ENCODE results near the gene TMEM184B. TPM values are rescaled to one million over a fixed set of nuclear protein-coding genes. Genes with fewer than 3 reads are reported as not detected.

The TMEM184B gene
- polyA plus RNA-seq, 4 donors: 37.9 to 48.7 (median 39.8) TPM

GRCh38 chr22:38309614-38310517 is 37.1 kb upstream of the TMEM184B start:
- no peak for DNase-seq (ENCODE audit: low read depth in 4 of 4, low spot score in 2 of 4)

- DNase-seq (ENCODE audit: low read depth in 4 of 4, low spot score in 2 of 4): no peak
Observed at GRCh38 chr22:38308791-38309498, 36.1 kb upstream of the TMEM184B start.

- no peak for DNase-seq (ENCODE audit: low read depth in 4 of 4, low spot score in 2 of 4)
Observed at GRCh38 chr22:38305471-38306448, 33.0 kb upstream of the TMEM184B start.

- no peak for DNase-seq (ENCODE audit: low read depth in 4 of 4, low spot score in 2 of 4)
Observed at GRCh38 chr22:38304526-38304925, 31.7 kb upstream of the TMEM184B start.

GRCh38 chr22:38303974-38304373 is 31.2 kb upstream of the TMEM184B start:
- no peak for DNase-seq (ENCODE audit: low read depth in 4 of 4, low spot score in 2 of 4)

GRCh38 chr22:38302906-38303305 is 30.1 kb upstream of the TMEM184B start:
- no peak for DNase-seq (ENCODE audit: low read depth in 4 of 4, low spot score in 2 of 4)

GRCh38 chr22:38300946-38301345 is 28.1 kb upstream of the TMEM184B start:
- DNase-seq (ENCODE audit: low read depth in 4 of 4, low spot score in 2 of 4): no peak

- DNase-seq (ENCODE audit: low read depth in 4 of 4, low spot score in 2 of 4): no peak
Observed at GRCh38 chr22:38300197-38300945, 27.6 kb upstream of the TMEM184B start.

GRCh38 chr22:38299770-38300102 is 26.9 kb upstream of the TMEM184B start:
- DNase-seq (ENCODE audit: low read depth in 4 of 4, low spot score in 2 of 4): no peak

GRCh38 chr22:38298312-38299005 is 25.6 kb upstream of the TMEM184B start:
- DNase-seq (ENCODE audit: low read depth in 4 of 4, low spot score in 2 of 4): no peak

GRCh38 chr22:38296372-38296771 is 23.6 kb upstream of the TMEM184B start:
- no peak for DNase-seq (ENCODE audit: low read depth in 4 of 4, low spot score in 2 of 4)

- no peak for DNase-seq (ENCODE audit: low read depth in 4 of 4, low spot score in 2 of 4)
Observed at GRCh38 chr22:38295863-38296262, 23.1 kb upstream of the TMEM184B start.

- no peak for DNase-seq (ENCODE audit: low read depth in 4 of 4, low spot score in 2 of 4)
Observed at GRCh38 chr22:38295339-38295738, 22.5 kb upstream of the TMEM184B start.

- no peak for DNase-seq (ENCODE audit: low read depth in 4 of 4, low spot score in 2 of 4)
Observed at GRCh38 chr22:38294193-38294592, 21.4 kb upstream of the TMEM184B start.

GRCh38 chr22:38292694-38293093 is 19.9 kb upstream of the TMEM184B start:
- DNase-seq (ENCODE audit: low read depth in 4 of 4, low spot score in 2 of 4): no peak

- DNase-seq (ENCODE audit: low read depth in 4 of 4, low spot score in 2 of 4): no peak
Observed at GRCh38 chr22:38291201-38291777, 18.5 kb upstream of the TMEM184B start.

GRCh38 chr22:38290347-38290746 is 17.5 kb upstream of the TMEM184B start:
- no peak for DNase-seq (ENCODE audit: low read depth in 4 of 4, low spot score in 2 of 4)

- DNase-seq (ENCODE audit: low read depth in 4 of 4, low spot score in 2 of 4): no peak
Observed at GRCh38 chr22:38289583-38290082, 16.8 kb upstream of the TMEM184B start.
